Epidermal melanocyte (primary cell): Measurements from ENCODE around the gene ENTR1.
"Not testable (repeated sequence)": the region's sequence is repeated elsewhere in the genome, so short reads cannot be mapped to it uniquely, and the experiment has no call there.

Source experiments
- DNase-seq: peaks from one replicate; pipeline ENCODE4 v3.0.0; 2011; ENCODE audit warnings: low spot score; ENCODE audit not compliant: insufficient read length

The ENTR1 gene

GRCh38 chr9:136438548-136439480, 28.4 kb upstream of the ENTR1 start:
- DNase-seq, result peak; percentile 46

GRCh38 chr9:136437839-136438547, 27.6 kb upstream of the ENTR1 start:
- DNase-seq, result no peak

- no peak for DNase-seq
Measured at GRCh38 chr9:136437430-136437829, 27.0 kb upstream of the ENTR1 start.

- no peak for DNase-seq
Measured at GRCh38 chr9:136436055-136436634, 25.7 kb upstream of the ENTR1 start.

GRCh38 chr9:136434580-136435169, 24.3 kb upstream of the ENTR1 start:
- DNase-seq, result no peak

- DNase-seq, result no peak
Measured at GRCh38 chr9:136433849-136434579, 23.6 kb upstream of the ENTR1 start.

- DNase-seq, result no peak
Measured at GRCh38 chr9:136433043-136433715, 22.8 kb upstream of the ENTR1 start.

- DNase-seq, result no peak
Measured at GRCh38 chr9:136432591-136432990, 22.2 kb upstream of the ENTR1 start.

- DNase-seq, result no peak
Measured at GRCh38 chr9:136431782-136432350, 21.5 kb upstream of the ENTR1 start.

GRCh38 chr9:136430588-136431234, 20.3 kb upstream of the ENTR1 start:
- no peak for DNase-seq

GRCh38 chr9:136429683-136430491, 19.5 kb upstream of the ENTR1 start:
- DNase-seq, result no peak

GRCh38 chr9:136429075-136429628, 18.7 kb upstream of the ENTR1 start:
- DNase-seq, result no peak

- DNase-seq, result no peak
Measured at GRCh38 chr9:136426787-136427186, 16.4 kb upstream of the ENTR1 start.

GRCh38 chr9:136425367-136425766, 15.0 kb upstream of the ENTR1 start:
- DNase-seq, result not testable (repeated sequence)

- no peak for DNase-seq
Measured at GRCh38 chr9:136424750-136425362, 14.4 kb upstream of the ENTR1 start.

GRCh38 chr9:136423432-136424146, 13.2 kb upstream of the ENTR1 start:
- no peak for DNase-seq

- DNase-seq, result no peak
Measured at GRCh38 chr9:136422876-136423275, 12.5 kb upstream of the ENTR1 start.
